HG02852 (cell line): ENCODE results near the gene SP2.
A peak's percentile ranks its signal among the peaks of the same experiment; 100 is the strongest.

Experiments used
- ATAC-seq: cut with Tn5 transposase; IDR thresholded peaks from one replicate; pipeline ENCODE4 v1.9.1; 2021; ENCODE audit warnings: mild to moderate bottlenecking, moderate library complexity; ENCODE audit not compliant: unreplicated experiment

SP2 gene

GRCh38 chr17:47946929-47947397 is 50.9 kb downstream of the SP2 start:
- ATAC-seq, result peak; percentile 55

GRCh38 chr17:47948706-47949196 is 52.7 kb downstream of the SP2 start:
- ATAC-seq, result no peak

- no peak for ATAC-seq
Measured at GRCh38 chr17:47949197-47949759, 53.2 kb downstream of the SP2 start.

GRCh38 chr17:47949946-47950345 is 53.9 kb downstream of the SP2 start:
- ATAC-seq, result no peak

GRCh38 chr17:47950448-47950847 is 54.4 kb downstream of the SP2 start:
- no peak for ATAC-seq

- no peak for ATAC-seq
Measured at GRCh38 chr17:47952171-47953021, 56.4 kb downstream of the SP2 start.

GRCh38 chr17:47953909-47954308 is 57.9 kb downstream of the SP2 start:
- no peak for ATAC-seq

- ATAC-seq, result no peak
Measured at GRCh38 chr17:47955497-47956461, 59.7 kb downstream of the SP2 start.

GRCh38 chr17:47956791-47957590 is 61.0 kb downstream of the SP2 start:
- no peak for ATAC-seq

- no peak for ATAC-seq
Measured at GRCh38 chr17:47957591-47958490, 61.8 kb downstream of the SP2 start, which contains the start of gene PRR15L. Gene PRR15L (minus strand): TSS chr17:47957883. CDS start chr17:47953234, 4,649 bp downstream.

- no peak for ATAC-seq
Measured at GRCh38 chr17:47959825-47960655, 64.0 kb downstream of the SP2 start.

- no peak for ATAC-seq
Measured at GRCh38 chr17:47961406-47961805, 65.4 kb downstream of the SP2 start.

- no peak for ATAC-seq
Measured at GRCh38 chr17:47962901-47963300, 66.9 kb downstream of the SP2 start.

GRCh38 chr17:47964856-47965255 is 68.8 kb downstream of the SP2 start:
- no peak for ATAC-seq

GRCh38 chr17:47966079-47966519 is 70.1 kb downstream of the SP2 start:
- no peak for ATAC-seq

- no peak for ATAC-seq
Measured at GRCh38 chr17:47967607-47968252, 71.7 kb downstream of the SP2 start.

- ATAC-seq, result no peak
Measured at GRCh38 chr17:47968836-47969235, 72.8 kb downstream of the SP2 start.
